Measurements from ENCODE around the gene ENTR1. TPM values are rescaled to one million over a fixed set of nuclear protein-coding genes. Genes with fewer than 3 reads are reported as not detected.

The ENTR1 gene
- total RNA-seq, 1 donor from 2014 or later = 34.9 TPM

GRCh38 chr9:136359774-136360718, 50.4 kb downstream of the ENTR1 start:
- Histone ChIP-seq H2AFZ (replicated peaks) (no peak overlapping the region), H4K20me1 (ENCODE audit: low read depth) (peaks cover 10% of the 10 kb centered on the region), H3K27me3 (no peaks in the 10 kb centered on the region), H3F3A (ENCODE audit: low read depth) (no peaks in the 10 kb centered on the region), H3K36me3 (no peaks in the 10 kb centered on the region), H3K4me1 (no peaks in the 10 kb centered on the region), H3K79me2 (ENCODE audit: low read depth) (no peaks in the 10 kb centered on the region), H3K4me2 (no peak overlapping the region), H3K9ac (no peak overlapping the region), H3K27ac (no peak overlapping the region), H3K4me3 (no peak overlapping the region), H3K9me3 (ENCODE audit: low read depth) (no peaks in the 10 kb centered on the region)
- Mint-ChIP-seq H3K27ac (no peak overlapping the region), H3K36me3 (no peaks in the 10 kb centered on the region), H3K27me3 (ENCODE audit: insufficient read depth, low read depth) (peaks cover 9% of the 10 kb centered on the region), H3K4me1 (peaks cover 4% of the 10 kb centered on the region), H3K9me3 (no peaks in the 10 kb centered on the region), H3K4me3 (no peak overlapping the region)
- no peak for TF ChIP-seq CTCF (IDR thresholded peaks at IDR 0.05)
- TF ChIP-seq EZH2 (IDR thresholded peaks at IDR 0.05) = no peak
- no peak for DNase-seq (ENCODE audit: low spot score)

DNA sequence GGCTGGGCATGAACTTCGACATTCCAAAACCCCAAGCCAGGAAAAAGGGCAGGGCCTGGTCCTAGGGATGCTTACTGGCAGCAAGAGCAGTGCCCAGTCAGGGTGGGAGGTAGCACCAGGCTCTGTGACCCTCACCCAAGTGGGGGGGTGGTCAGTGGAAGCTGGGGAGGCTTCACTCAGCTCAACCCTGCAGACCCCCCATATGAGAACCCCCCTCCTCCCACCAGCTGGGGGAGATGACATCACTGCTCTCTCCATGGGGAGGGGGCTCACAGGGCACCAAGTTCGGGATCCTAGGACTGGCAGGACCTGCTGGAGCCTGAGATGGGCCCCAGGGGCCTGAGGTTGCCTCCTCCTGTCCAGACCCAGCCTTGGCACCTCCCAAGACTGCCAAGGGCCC, 51.5 kb downstream of the ENTR1 start:
- no peak for TF ChIP-seq EZH2 (IDR thresholded peaks at IDR 0.05)
- no peak for TF ChIP-seq CTCF (IDR thresholded peaks at IDR 0.05)
- no peak for TF ChIP-seq EZH2phosphoT487 (IDR thresholded peaks at IDR 0.05)
- no peak overlapping the region for H3K4me2 ChIP-seq
- H3K9me3 ChIP-seq (ENCODE audit: low read depth) = no peaks in the 10 kb centered on the region
- H3K79me2 ChIP-seq (ENCODE audit: low read depth) = no peaks in the 10 kb centered on the region
- no peak overlapping the region for H2AFZ ChIP-seq (replicated peaks)
- no peak overlapping the region for H3K27ac ChIP-seq
- H3K27me3 ChIP-seq = no peaks in the 10 kb centered on the region
- Mint-ChIP-seq H3K27ac (no peak overlapping the region), H3K36me3 (no peaks in the 10 kb centered on the region), H3K4me3 (no peak overlapping the region), H3K27me3 (ENCODE audit: insufficient read depth, low read depth) (peaks cover 9% of the 10 kb centered on the region), H3K9me3 (no peaks in the 10 kb centered on the region), H3K4me1 (peaks cover 4% of the 10 kb centered on the region)
- no peak overlapping the region for H3K4me3 ChIP-seq
- no peak overlapping the region for H3K9ac ChIP-seq
- no peaks in the 10 kb centered on the region for H3K36me3 ChIP-seq
- DNase-seq (ENCODE audit: low spot score) = no peak
- H3F3A ChIP-seq (ENCODE audit: low read depth) = no peaks in the 10 kb centered on the region
- no peaks in the 10 kb centered on the region for H3K4me1 ChIP-seq
- peaks cover 8% of the 10 kb centered on the region for H4K20me1 ChIP-seq (ENCODE audit: low read depth)

GRCh38 chr9:136358016-136358415, 52.4 kb downstream of the ENTR1 start:
- H2AFZ ChIP-seq (replicated peaks) = no peak overlapping the region
- peaks cover 4% of the 10 kb centered on the region for H3K4me1 Mint-ChIP-seq
- no peaks in the 10 kb centered on the region for H3F3A ChIP-seq (ENCODE audit: low read depth)
- H3K27me3 Mint-ChIP-seq (ENCODE audit: insufficient read depth, low read depth) = peaks cover 9% of the 10 kb centered on the region
- no peaks in the 10 kb centered on the region for H3K36me3 Mint-ChIP-seq
- H3K4me3 Mint-ChIP-seq = no peak overlapping the region
- H3K27ac ChIP-seq = no peak overlapping the region
- H3K9me3 Mint-ChIP-seq = no peaks in the 10 kb centered on the region
- no peak overlapping the region for H3K4me3 ChIP-seq
- no peaks in the 10 kb centered on the region for H3K79me2 ChIP-seq (ENCODE audit: low read depth)
- H3K9me3 ChIP-seq (ENCODE audit: low read depth) = no peaks in the 10 kb centered on the region
- peaks cover 7% of the 10 kb centered on the region for H4K20me1 ChIP-seq (ENCODE audit: low read depth)
- no peak overlapping the region for H3K4me2 ChIP-seq
- TF ChIP-seq EZH2 (IDR thresholded peaks at IDR 0.05) (no peak), EZH2phosphoT487 (IDR thresholded peaks at IDR 0.05) (no peak), CTCF (IDR thresholded peaks at IDR 0.05) (no peak)
- H3K36me3 ChIP-seq = no peaks in the 10 kb centered on the region
- H3K9ac ChIP-seq = no peak overlapping the region
- H3K27ac Mint-ChIP-seq = no peak overlapping the region
- no peaks in the 10 kb centered on the region for H3K27me3 ChIP-seq
- DNase-seq (ENCODE audit: low spot score) = no peak
- H3K4me1 ChIP-seq = no peaks in the 10 kb centered on the region
